NCI-H2081 (cell line): ENCODE measurements around the gene BMP7.
"Not testable (repeated sequence)": the region's sequence is repeated elsewhere in the genome, so short reads cannot be mapped to it uniquely, and the experiment has no call there.

ENCODE experiments used
- DNase-seq, 2 experiments: peaks; one replicate each; lab custom pipeline; 2025; lab: John Stamatoyannopoulos, UW

Gene BMP7

GRCh38 chr20:57249073-57249472, 17.4 kb downstream of the BMP7 start:
- DNase-seq = no peak

GRCh38 chr20:57248132-57248797, 18.2 kb downstream of the BMP7 start:
- DNase-seq = no peak

- DNase-seq = no peak
Measured at GRCh38 chr20:57247292-57247965, 19.0 kb downstream of the BMP7 start.

- DNase-seq = no peak
Measured at GRCh38 chr20:57245997-57246396, 20.4 kb downstream of the BMP7 start.

GRCh38 chr20:57244627-57245214, 21.7 kb downstream of the BMP7 start:
- DNase-seq = no peak

GRCh38 chr20:57244221-57244585, 22.2 kb downstream of the BMP7 start:
- DNase-seq = no peak

GRCh38 chr20:57243480-57244220, 22.8 kb downstream of the BMP7 start:
- no peak for DNase-seq

GRCh38 chr20:57242414-57242813, 24.0 kb downstream of the BMP7 start:
- no peak for DNase-seq

- DNase-seq = no peak
Measured at GRCh38 chr20:57241363-57241991, 25.0 kb downstream of the BMP7 start.

GRCh38 chr20:57240581-57241362, 25.7 kb downstream of the BMP7 start:
- DNase-seq = no peak

- DNase-seq = not testable (repeated sequence)
Measured at GRCh38 chr20:57239725-57240124, 26.7 kb downstream of the BMP7 start.

- not testable (repeated sequence) for DNase-seq
Measured at GRCh38 chr20:57239324-57239723, 27.1 kb downstream of the BMP7 start.

- no peak for DNase-seq
Measured at GRCh38 chr20:57238089-57238488, 28.4 kb downstream of the BMP7 start.

- DNase-seq = no peak
Measured at GRCh38 chr20:57237585-57237953, 28.9 kb downstream of the BMP7 start.

- no peak for DNase-seq
Measured at GRCh38 chr20:57236813-57237584, 29.4 kb downstream of the BMP7 start.

- no peak for DNase-seq
Measured at GRCh38 chr20:57234556-57235251, 31.7 kb downstream of the BMP7 start.

GRCh38 chr20:57231951-57232428, 34.5 kb downstream of the BMP7 start:
- DNase-seq = peak; percentile 54 to 61

GRCh38 chr20:57231161-57231560, 35.3 kb downstream of the BMP7 start:
- no peak for DNase-seq

GRCh38 chr20:57230247-57230646, 36.2 kb downstream of the BMP7 start:
- DNase-seq = no peak

- no peak for DNase-seq
Measured at GRCh38 chr20:57229490-57229889, 37.0 kb downstream of the BMP7 start.
